Measurements from ENCODE around the gene LAMA2.

GRCh38 chr6:129264480-129265045 is 381.6 kb downstream of the LAMA2 start:
- TF ChIP-seq CTCF (IDR thresholded peaks at IDR 0.05): no peak
- TF ChIP-seq SMC3 (IDR thresholded peaks at IDR 0.05; ENCODE audit: low read depth, low read length): no peak
- no peak for TF ChIP-seq EP300 (IDR thresholded peaks at IDR 0.05; ENCODE audit: borderline replicate concordance in 1 of 2, low read depth in 1 of 2, low read length in 1 of 2)
- no peak for TF ChIP-seq ZBTB33 (IDR thresholded peaks at IDR 0.05; ENCODE audit: borderline replicate concordance, low read depth)
- TF ChIP-seq POLR2AphosphoS5 (IDR thresholded peaks at IDR 0.05; ENCODE audit: low read depth, low read length): no peak
- TF ChIP-seq RAD21 (IDR thresholded peaks at IDR 0.05; ENCODE audit: low read length): no peak
- TF ChIP-seq TAF1 (IDR thresholded peaks at IDR 0.05; ENCODE audit: borderline replicate concordance, low read depth, low read length): no peak
- TF ChIP-seq MXI1 (IDR thresholded peaks at IDR 0.05; ENCODE audit: low read depth, low read length): no peak
- no peak for TF ChIP-seq FOXM1 (IDR thresholded peaks at IDR 0.05; ENCODE audit: low read depth)
- TF ChIP-seq EZH2phosphoT487 (IDR thresholded peaks at IDR 0.05; ENCODE audit: borderline replicate concordance, low read depth): no peak
- TF ChIP-seq REST (IDR thresholded peaks at IDR 0.05; ENCODE audit: low read depth, low read length): no peak
- TF ChIP-seq USF2 (IDR thresholded peaks at IDR 0.05; ENCODE audit: borderline replicate concordance, low read depth, low read length): no peak
- TF ChIP-seq PBX3 (IDR thresholded peaks at IDR 0.05): no peak
- TF ChIP-seq RCOR1 (IDR thresholded peaks at IDR 0.05; ENCODE audit: low read length): no peak

Data from SK-N-SH (cell line).